ENCODE measurements around the gene GCK. TPM values are rescaled to one million over a fixed set of nuclear protein-coding genes. Genes with fewer than 3 reads are reported as not detected.

The GCK gene
- total and polyA plus RNA-seq, 5 donors from 2014 or later: 0.47 to 1.2 (median 0.57) TPM; not detected in 1

- Mint-ChIP-seq H3K9me3 (peaks cover 0 to 1% (median 0%) of the 10 kb centered on the region in 7 donors), H3K4me1 (peaks cover 0 to 14% (median 0%) of the 10 kb centered on the region in 4 donors), H3K27me3 (peaks cover 9% of the 10 kb centered on the region), H3K27ac (peak overlapping the region in 1 of 3 donors; percentile 84), H3K36me3 (no peaks in the 10 kb centered on the region), H3K4me3 (no peak overlapping the region)
- ATAC-seq (ENCODE audit: low read depth in 2 of 2): no peak
- Histone ChIP-seq H3K4me1 (ENCODE audit: control insufficient read depth, insufficient read depth, low read length, poor library complexity, severe bottlenecking) (peaks cover 7% of the 10 kb centered on the region), H3K4me3 (ENCODE audit: low read depth, low read length) (no peak overlapping the region), H3K27me3 (ENCODE audit: control insufficient read depth, insufficient read depth, low read length) (no peaks in the 10 kb centered on the region), H3K36me3 (ENCODE audit: control insufficient read depth, insufficient read depth, low read length) (no peaks in the 10 kb centered on the region), H3K27ac (ENCODE audit: insufficient read depth, low read length, poor library complexity, severe bottlenecking) (no peak overlapping the region), H3K9me3 (ENCODE audit: control insufficient read depth in 2 of 2, low read length in 2 of 2) (no peaks in the 10 kb centered on the region)
- no peak for DNase-seq
Observed at GRCh38 chr7:44148961-44149536, 40.2 kb downstream of the GCK start.

- no peak for DNase-seq
- H3K4me1 ChIP-seq (ENCODE audit: control insufficient read depth, insufficient read depth, low read length, poor library complexity, severe bottlenecking): peaks cover 7% of the 10 kb centered on the region
- no peak for ATAC-seq (ENCODE audit: low read depth in 2 of 2)
- peaks cover 0 to 14% (median 0%) of the 10 kb centered on the region in 4 donors for H3K4me1 Mint-ChIP-seq
- H3K27me3 Mint-ChIP-seq: peaks cover 9% of the 10 kb centered on the region
- no peaks in the 10 kb centered on the region for H3K36me3 ChIP-seq (ENCODE audit: control insufficient read depth, insufficient read depth, low read length)
- H3K27ac ChIP-seq (ENCODE audit: insufficient read depth, low read length, poor library complexity, severe bottlenecking): no peak overlapping the region
- H3K4me3 Mint-ChIP-seq: peak overlapping the region in 1 of 4 donors; percentile 38
- H3K9me3 ChIP-seq (ENCODE audit: control insufficient read depth in 2 of 2, low read length in 2 of 2): no peaks in the 10 kb centered on the region
- no peak overlapping the region for H3K4me3 ChIP-seq (ENCODE audit: low read depth, low read length)
- peaks cover 0 to 1% (median 0%) of the 10 kb centered on the region in 7 donors for H3K9me3 Mint-ChIP-seq
- H3K27me3 ChIP-seq (ENCODE audit: control insufficient read depth, insufficient read depth, low read length): no peaks in the 10 kb centered on the region
- no peak overlapping the region for H3K27ac Mint-ChIP-seq
- no peaks in the 10 kb centered on the region for H3K36me3 Mint-ChIP-seq
Observed at GRCh38 chr7:44148166-44148565, 41.1 kb downstream of the GCK start.

- Histone ChIP-seq H3K4me3 (ENCODE audit: low read depth, low read length) (no peak overlapping the region), H3K36me3 (ENCODE audit: control insufficient read depth, insufficient read depth, low read length) (no peaks in the 10 kb centered on the region), H3K27ac (ENCODE audit: insufficient read depth, low read length, poor library complexity, severe bottlenecking) (no peak overlapping the region), H3K4me1 (ENCODE audit: control insufficient read depth, insufficient read depth, low read length, poor library complexity, severe bottlenecking) (peaks cover 7% of the 10 kb centered on the region), H3K27me3 (ENCODE audit: control insufficient read depth, insufficient read depth, low read length) (no peaks in the 10 kb centered on the region), H3K9me3 (ENCODE audit: control insufficient read depth in 2 of 2, low read length in 2 of 2) (no peaks in the 10 kb centered on the region)
- Mint-ChIP-seq H3K27ac (peak overlapping the region in 1 of 3 donors; percentile 23), H3K36me3 (no peaks in the 10 kb centered on the region), H3K9me3 (peaks cover 0 to 1% (median 0%) of the 10 kb centered on the region in 7 donors), H3K4me1 (peaks cover 0 to 14% (median 0%) of the 10 kb centered on the region in 4 donors), H3K4me3 (peak overlapping the region in 3 of 4 donors; percentile 43 to 52 (median 49)), H3K27me3 (peaks cover 9% of the 10 kb centered on the region)
- ATAC-seq (ENCODE audit: low read depth in 2 of 2): no peak
- DNase-seq: no peak
Observed at GRCh38 chr7:44147026-44147991, 41.9 kb downstream of the GCK start.

GRCh38 chr7:44145969-44146911, 43.0 kb downstream of the GCK start:
- peak overlapping the region in 2 of 3 donors; percentile 76 to 86 for H3K27ac Mint-ChIP-seq

GRCh38 chr7:44145479-44145968, 43.7 kb downstream of the GCK start:
- peak; percentile 40 to 48 for ATAC-seq (ENCODE audit: low read depth in 2 of 2)
- Histone ChIP-seq H3K4me1 (ENCODE audit: control insufficient read depth, insufficient read depth, low read length, poor library complexity, severe bottlenecking) (peaks cover 7% of the 10 kb centered on the region), H3K9me3 (ENCODE audit: control insufficient read depth in 2 of 2, low read length in 2 of 2) (no peaks in the 10 kb centered on the region), H3K27ac (ENCODE audit: insufficient read depth, low read length, poor library complexity, severe bottlenecking) (no peak overlapping the region), H3K36me3 (ENCODE audit: control insufficient read depth, insufficient read depth, low read length) (no peaks in the 10 kb centered on the region), H3K27me3 (ENCODE audit: control insufficient read depth, insufficient read depth, low read length) (no peaks in the 10 kb centered on the region), H3K4me3 (ENCODE audit: low read depth, low read length) (no peak overlapping the region)
- H3K4me3 Mint-ChIP-seq: peak overlapping the region; percentile 17 to 75 (median 66)
- no peaks in the 10 kb centered on the region for H3K36me3 Mint-ChIP-seq
- peaks cover 0 to 14% (median 0%) of the 10 kb centered on the region in 4 donors for H3K4me1 Mint-ChIP-seq
- peak; percentile 49 to 52 (median 51) for DNase-seq
- H3K9me3 Mint-ChIP-seq: peaks cover 0 to 1% (median 0%) of the 10 kb centered on the region in 7 donors
- H3K27me3 Mint-ChIP-seq: peaks cover 9% of the 10 kb centered on the region
- H3K27ac Mint-ChIP-seq: peak overlapping the region in 2 of 3 donors; percentile 76 to 86

More at GRCh38 chr7:44145969-44146911, 43.0 kb downstream of the GCK start:
- DNase-seq (peak; percentile 40 to 73 (median 66)), ATAC-seq (ENCODE audit: low read depth in 2 of 2) (peak in 1 of 2 donors; percentile 44)
- Histone ChIP-seq H3K4me3 (ENCODE audit: low read depth, low read length) (no peak overlapping the region), H3K9me3 (ENCODE audit: control insufficient read depth in 2 of 2, low read length in 2 of 2) (no peaks in the 10 kb centered on the region), H3K27ac (ENCODE audit: insufficient read depth, low read length, poor library complexity, severe bottlenecking) (no peak overlapping the region), H3K4me1 (ENCODE audit: control insufficient read depth, insufficient read depth, low read length, poor library complexity, severe bottlenecking) (peaks cover 7% of the 10 kb centered on the region), H3K36me3 (ENCODE audit: control insufficient read depth, insufficient read depth, low read length) (no peaks in the 10 kb centered on the region), H3K27me3 (ENCODE audit: control insufficient read depth, insufficient read depth, low read length) (no peaks in the 10 kb centered on the region)
- Mint-ChIP-seq H3K36me3 (no peaks in the 10 kb centered on the region), H3K4me1 (peaks cover 0 to 14% (median 0%) of the 10 kb centered on the region in 4 donors), H3K27me3 (peaks cover 9% of the 10 kb centered on the region), H3K9me3 (peaks cover 0 to 1% (median 0%) of the 10 kb centered on the region in 7 donors), H3K4me3 (peak overlapping the region; percentile 49 to 75 (median 62))

- no peak overlapping the region for H3K27ac ChIP-seq (ENCODE audit: insufficient read depth, low read length, poor library complexity, severe bottlenecking)
- peaks cover 7% of the 10 kb centered on the region for H3K4me1 ChIP-seq (ENCODE audit: control insufficient read depth, insufficient read depth, low read length, poor library complexity, severe bottlenecking)
- Mint-ChIP-seq H3K27ac (peak overlapping the region in 2 of 3 donors; percentile 76 to 86), H3K9me3 (peaks cover 0 to 1% (median 0%) of the 10 kb centered on the region in 7 donors), H3K36me3 (no peaks in the 10 kb centered on the region), H3K4me1 (peaks cover 0 to 14% (median 0%) of the 10 kb centered on the region in 4 donors), H3K4me3 (peak overlapping the region in 3 of 4 donors; percentile 63 to 75 (median 70)), H3K27me3 (peaks cover 9% of the 10 kb centered on the region)
- no peak for ATAC-seq (ENCODE audit: low read depth in 2 of 2)
- no peaks in the 10 kb centered on the region for H3K27me3 ChIP-seq (ENCODE audit: control insufficient read depth, insufficient read depth, low read length)
- H3K9me3 ChIP-seq (ENCODE audit: control insufficient read depth in 2 of 2, low read length in 2 of 2): no peaks in the 10 kb centered on the region
- no peak overlapping the region for H3K4me3 ChIP-seq (ENCODE audit: low read depth, low read length)
- no peak for DNase-seq
- no peaks in the 10 kb centered on the region for H3K36me3 ChIP-seq (ENCODE audit: control insufficient read depth, insufficient read depth, low read length)
Observed at GRCh38 chr7:44144968-44145478, 44.2 kb downstream of the GCK start.
